Measurements from ENCODE around the gene KCNIP3. TPM values are rescaled to one million over a fixed set of nuclear protein-coding genes. Genes with fewer than 3 reads are reported as not detected.

KCNIP3 gene
- total RNA-seq, 1 donor from 2014 or later, result not detected

DNA sequence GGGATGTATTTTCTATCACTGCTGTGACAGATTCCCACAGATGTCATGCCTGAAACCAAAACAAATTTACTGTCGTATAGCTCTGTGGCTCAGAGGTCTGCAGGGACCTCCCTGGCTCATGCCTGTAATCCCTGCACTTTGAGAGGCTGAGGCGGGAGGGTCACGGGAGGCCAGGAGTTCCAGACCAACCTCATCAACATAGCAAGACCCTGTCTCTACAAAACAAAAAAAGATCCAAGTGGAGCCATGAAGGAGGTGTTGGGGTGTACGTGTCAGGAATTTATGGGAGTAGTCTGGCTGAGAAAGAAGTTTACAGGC is 54.4 kb downstream of the KCNIP3 start:
- POLR2A ChIA-PET, result no interaction called here
- Mint-ChIP-seq H3K27ac (no peak overlapping the region), H3K27me3 (peaks cover 14% of the 10 kb centered on the region), H3K9me3 (no peaks in the 10 kb centered on the region), H3K4me3 (no peak overlapping the region), H3K36me3 (ENCODE audit: low read depth) (no peaks in the 10 kb centered on the region), H3K4me1 (peaks cover 1% of the 10 kb centered on the region)
- ATAC-seq (ENCODE audit: low read depth) (no peak), DNase-seq (no peak)
- intact Hi-C loops (cut with micrococcal nuclease), result no loop called here
- CTCF ChIA-PET, result no interaction called here
- no peak for TF ChIP-seq CTCF (IDR thresholded peaks at IDR 0.05)

- intact Hi-C loops (cut with micrococcal nuclease), result no loop called here
- H3K36me3 Mint-ChIP-seq (ENCODE audit: low read depth), result no peaks in the 10 kb centered on the region
- H3K27ac Mint-ChIP-seq, result no peak overlapping the region
- no peak for ATAC-seq (ENCODE audit: low read depth)
- ChIA-PET CTCF (no interaction called here), POLR2A (no interaction called here)
- no peaks in the 10 kb centered on the region for H3K9me3 Mint-ChIP-seq
- no peak for DNase-seq
- H3K4me1 Mint-ChIP-seq, result no peaks in the 10 kb centered on the region
- H3K27me3 Mint-ChIP-seq, result peaks cover 12% of the 10 kb centered on the region
- no peak overlapping the region for H3K4me3 Mint-ChIP-seq
- TF ChIP-seq CTCF (IDR thresholded peaks at IDR 0.05), result no peak
These were observed 55.3 kb downstream of the KCNIP3 start for GRCh38 chr2:95352310-95353054.

- POLR2A ChIA-PET, result no interaction called here
- intact Hi-C loops (cut with micrococcal nuclease), result no loop called here
- no peaks in the 10 kb centered on the region for H3K9me3 Mint-ChIP-seq
- no peaks in the 10 kb centered on the region for H3K4me1 Mint-ChIP-seq
- ATAC-seq (ENCODE audit: low read depth) (no peak), DNase-seq (no peak)
- H3K36me3 Mint-ChIP-seq (ENCODE audit: low read depth), result no peaks in the 10 kb centered on the region
- CTCF ChIA-PET, result no interaction called here
- peaks cover 12% of the 10 kb centered on the region for H3K27me3 Mint-ChIP-seq
- no peak overlapping the region for H3K27ac Mint-ChIP-seq
- no peak overlapping the region for H3K4me3 Mint-ChIP-seq
- TF ChIP-seq CTCF (IDR thresholded peaks at IDR 0.05), result no peak
These were observed 56.0 kb downstream of the KCNIP3 start for GRCh38 chr2:95353055-95353575.

DNA sequence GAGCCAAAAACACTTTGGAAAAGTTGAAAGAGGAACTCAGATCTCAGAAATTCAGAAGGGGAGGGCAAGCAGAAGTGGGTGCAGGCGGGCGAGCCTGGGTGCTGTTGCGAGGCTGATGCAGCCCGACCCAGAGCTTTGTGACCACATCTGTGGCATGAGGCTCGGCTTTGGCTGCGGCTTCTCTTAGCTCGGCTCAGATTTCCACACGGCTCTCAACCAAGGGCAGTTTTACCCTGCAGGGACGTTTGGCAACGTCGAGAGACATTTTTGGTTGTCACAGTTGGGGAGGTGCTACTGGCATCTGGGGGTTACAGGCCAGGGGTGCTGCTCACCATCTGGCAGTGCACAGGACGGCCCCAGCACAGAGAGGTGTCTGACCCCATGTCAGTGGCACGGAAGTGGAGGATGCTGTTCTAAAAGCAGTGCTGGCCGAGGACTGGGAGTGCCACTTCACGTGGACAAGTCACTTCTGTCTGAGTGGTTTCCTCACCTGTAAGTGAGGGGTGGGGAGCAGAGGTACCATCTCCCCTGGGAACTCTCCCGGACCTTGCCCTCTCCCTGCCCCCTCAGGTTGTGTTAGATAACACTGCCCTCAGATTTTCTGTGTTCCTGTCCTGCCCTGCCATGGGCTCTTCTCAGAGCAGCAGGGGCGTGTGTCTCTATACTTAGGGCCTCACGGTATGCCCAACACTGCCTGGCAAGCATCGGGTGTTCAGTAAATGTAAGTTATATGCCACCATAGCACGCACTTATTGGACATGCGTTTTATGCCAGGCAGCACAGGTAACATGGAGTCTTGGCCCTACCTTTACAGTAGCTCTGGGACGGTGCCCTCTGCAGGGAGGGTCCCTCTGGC is 56.7 kb downstream of the KCNIP3 start:
- Mint-ChIP-seq H3K27ac (no peak overlapping the region), H3K36me3 (ENCODE audit: low read depth) (no peaks in the 10 kb centered on the region), H3K4me1 (no peaks in the 10 kb centered on the region), H3K9me3 (no peaks in the 10 kb centered on the region), H3K27me3 (peaks cover 9% of the 10 kb centered on the region), H3K4me3 (no peak overlapping the region)
- DNase-seq (no peak), ATAC-seq (ENCODE audit: low read depth) (no peak)
- CTCF ChIA-PET, result no interaction called here
- intact Hi-C loops (cut with micrococcal nuclease), result no loop called here
- no peak for TF ChIP-seq CTCF (IDR thresholded peaks at IDR 0.05)
- POLR2A ChIA-PET, result no interaction called here

DNA sequence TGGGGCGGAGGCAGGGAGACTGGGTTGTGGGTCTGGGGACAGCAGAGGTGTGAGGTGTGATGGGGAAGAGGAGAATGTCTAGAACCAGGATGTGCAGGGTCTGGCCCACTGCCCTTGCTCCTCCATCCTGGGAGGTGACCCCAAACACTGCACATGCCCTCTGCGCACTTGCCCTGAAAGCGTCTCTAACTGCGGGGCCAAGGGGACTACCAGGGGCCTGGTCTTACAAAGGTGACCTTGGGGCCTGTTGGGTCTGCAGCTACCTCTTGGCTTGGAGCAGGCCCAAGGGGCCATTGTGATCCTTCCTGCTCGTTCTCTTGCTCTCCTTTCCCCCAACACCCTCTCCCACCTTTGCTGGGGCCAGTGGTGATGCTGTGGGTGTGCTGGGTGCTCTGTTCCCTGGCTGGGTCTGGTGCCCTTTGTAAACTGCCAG is 57.3 kb downstream of the KCNIP3 start:
- no peaks in the 10 kb centered on the region for H3K4me1 Mint-ChIP-seq
- no peaks in the 10 kb centered on the region for H3K36me3 Mint-ChIP-seq (ENCODE audit: low read depth)
- DNase-seq, result no peak
- intact Hi-C loops (cut with micrococcal nuclease), result no loop called here
- H3K27me3 Mint-ChIP-seq, result peaks cover 9% of the 10 kb centered on the region
- TF ChIP-seq CTCF (IDR thresholded peaks at IDR 0.05), result no peak
- ATAC-seq (ENCODE audit: low read depth), result no peak
- no peaks in the 10 kb centered on the region for H3K9me3 Mint-ChIP-seq
- H3K27ac Mint-ChIP-seq, result no peak overlapping the region
- CTCF ChIA-PET, result no interaction called here
- POLR2A ChIA-PET, result no interaction called here
- no peak overlapping the region for H3K4me3 Mint-ChIP-seq
